Fibroblast of lung (primary cell): ENCODE measurements around the gene SALL3. TPM values are rescaled to one million over a fixed set of nuclear protein-coding genes. Genes with fewer than 3 reads are reported as not detected.

Experiments
- DNase-seq, 2 donors: peaks; one replicate each; pipeline versions ENCODE4 v3.0.0 to v3.0.0-alpha.2; 2010; ENCODE audit warnings: low read depth in 2 of 2
- H2AFZ ChIP-seq: 2 replicates; pipeline ENCODE4 v1.5.1; 2012; ENCODE audit warnings: low read length, control low read depth, inconsistent platforms
- H3K27ac ChIP-seq: 2 replicates; pipeline ENCODE4 v1.5.1; 2011; ENCODE audit warnings: low read length, control low read depth; ENCODE audit not compliant: insufficient read depth
- H3K27me3 ChIP-seq: 2 replicates; pipeline ENCODE4 v1.5.1; 2011; ENCODE audit warnings: mild to moderate bottlenecking, low read length; ENCODE audit not compliant: control insufficient read depth, insufficient read depth
- H3K36me3 ChIP-seq: 2 replicates; pipeline ENCODE4 v1.5.1; 2011; ENCODE audit warnings: low read length; ENCODE audit not compliant: control insufficient read depth, insufficient read depth
- H3K4me1 ChIP-seq: 2 replicates; pipeline ENCODE4 v1.5.1; 2011; ENCODE audit warnings: low read length; ENCODE audit not compliant: control insufficient read depth, insufficient read depth; ENCODE audit errors: extremely low read depth
- H3K4me2 ChIP-seq: 2 replicates; pipeline ENCODE4 v1.5.1; 2011; ENCODE audit warnings: low read length, control low read depth; ENCODE audit not compliant: insufficient read depth; ENCODE audit errors: extremely low read depth
- H3K4me3 ChIP-seq, 4 experiments: fragments of 200-600 bp in 1 of 4; sonication (generic) in 1 of 4; replicated peaks in 1 of 4; 2 replicates each; pipeline ENCODE4 v1.5.1; 2011 to 2016; ENCODE audit warnings: low read length in 4 of 4, low read depth in 3 of 4, mild to moderate bottlenecking in 3 of 4, control low read depth in 2 of 4, inconsistent platforms in 1 of 4, mixed read lengths in 1 of 4; ENCODE audit not compliant: insufficient read depth in 1 of 4; ENCODE audit errors: control extremely low read depth in 1 of 4
- H3K79me2 ChIP-seq: 2 replicates; pipeline ENCODE4 v1.5.1; 2012; ENCODE audit warnings: mild to moderate bottlenecking, low read length, inconsistent platforms; ENCODE audit not compliant: control insufficient read depth, insufficient read depth
- H3K9ac ChIP-seq: 2 replicates; pipeline ENCODE4 v1.5.1; 2011; ENCODE audit warnings: mild to moderate bottlenecking, low read length, control low read depth; ENCODE audit not compliant: insufficient read depth
- H3K9me3 ChIP-seq: 2 replicates; pipeline ENCODE4 v1.5.1; 2012; ENCODE audit warnings: low read depth, low read length; ENCODE audit not compliant: control insufficient read depth, insufficient read depth
- H4K20me1 ChIP-seq: 2 replicates; pipeline ENCODE4 v1.5.1; 2011; ENCODE audit warnings: low read length; ENCODE audit not compliant: control insufficient read depth, insufficient read depth; ENCODE audit errors: extremely low read depth
- EZH2 ChIP-seq: IDR thresholded peaks from 2 replicates; pipeline ENCODE4 v1.5.1; 2012; ENCODE audit warnings: low read length, control low read depth, mild to moderate bottlenecking; ENCODE audit errors: missing control alignments
- polyA plus RNA-seq, 2 donors: library from polyadenylated mRNA; depleted of rRNA in 1 of 2; stranded (reverse) in 1 of 2; unstranded in 1 of 2; fragments of >200 nt; gene quantifications; 2 replicates each; pipeline ENCODE4 v1.2.1, GENCODE V29; 2011 to 2012; ENCODE audit warnings: missing spikeins in 1 of 2
- total RNA-seq: library from RNA; depleted of rRNA; stranded (reverse); fragments of >200 nt; gene quantifications from 2 replicates; pipeline ENCODE4 v1.2.1, GENCODE V29; 2014
- TF ChIP-seq, protein P1 (sequence below), 2 donors: IDR thresholded peaks in 1 of 2; conservative IDR thresholded peaks in 1 of 2; 1 replicate in 1 of 2; 2 replicates in 1 of 2; pipeline ENCODE4 v1.5.1; 2011 to 2012; ENCODE audit warnings: low read length in 2 of 2, control low read depth in 1 of 2, inconsistent platforms in 1 of 2, low read depth in 1 of 2, mild to moderate bottlenecking in 1 of 2

The SALL3 gene
- total and polyA plus RNA-seq, 2 donors (not counting 1 experiment from before 2014, with no cell fraction given) = not detected

DNA sequence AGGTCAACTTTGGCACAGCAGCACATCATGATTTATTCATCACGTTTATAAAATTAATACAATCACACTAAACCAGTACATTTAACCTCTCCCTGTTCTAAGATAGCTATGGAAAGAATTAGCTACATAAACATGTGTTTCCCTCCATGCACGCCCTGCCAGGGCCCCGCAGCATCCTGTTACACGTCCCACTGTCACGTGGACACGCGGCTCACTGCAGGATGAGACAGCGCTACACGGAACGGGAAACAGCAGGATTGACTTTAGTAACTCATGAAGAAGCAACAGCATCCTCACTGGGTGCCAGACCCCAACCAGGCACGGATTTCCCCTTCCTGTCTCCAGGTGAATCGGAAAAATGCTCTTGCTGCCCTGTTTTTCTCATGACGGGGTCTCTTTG is 30.9 kb upstream of the SALL3 start:
- H3K9ac ChIP-seq = no peak overlapping the region
- H3K9me3 ChIP-seq = no peaks in the 10 kb centered on the region
- H3K4me1 ChIP-seq = no peaks in the 10 kb centered on the region
- no peak overlapping the region for H3K27ac ChIP-seq
- DNase-seq = no peak
- no peak overlapping the region for H2AFZ ChIP-seq
- no peaks in the 10 kb centered on the region for H4K20me1 ChIP-seq
- no peak overlapping the region for H3K4me2 ChIP-seq
- H3K27me3 ChIP-seq = no peaks in the 10 kb centered on the region
- TF ChIP-seq EZH2 = no peak
- TF ChIP-seq, protein P1, sequence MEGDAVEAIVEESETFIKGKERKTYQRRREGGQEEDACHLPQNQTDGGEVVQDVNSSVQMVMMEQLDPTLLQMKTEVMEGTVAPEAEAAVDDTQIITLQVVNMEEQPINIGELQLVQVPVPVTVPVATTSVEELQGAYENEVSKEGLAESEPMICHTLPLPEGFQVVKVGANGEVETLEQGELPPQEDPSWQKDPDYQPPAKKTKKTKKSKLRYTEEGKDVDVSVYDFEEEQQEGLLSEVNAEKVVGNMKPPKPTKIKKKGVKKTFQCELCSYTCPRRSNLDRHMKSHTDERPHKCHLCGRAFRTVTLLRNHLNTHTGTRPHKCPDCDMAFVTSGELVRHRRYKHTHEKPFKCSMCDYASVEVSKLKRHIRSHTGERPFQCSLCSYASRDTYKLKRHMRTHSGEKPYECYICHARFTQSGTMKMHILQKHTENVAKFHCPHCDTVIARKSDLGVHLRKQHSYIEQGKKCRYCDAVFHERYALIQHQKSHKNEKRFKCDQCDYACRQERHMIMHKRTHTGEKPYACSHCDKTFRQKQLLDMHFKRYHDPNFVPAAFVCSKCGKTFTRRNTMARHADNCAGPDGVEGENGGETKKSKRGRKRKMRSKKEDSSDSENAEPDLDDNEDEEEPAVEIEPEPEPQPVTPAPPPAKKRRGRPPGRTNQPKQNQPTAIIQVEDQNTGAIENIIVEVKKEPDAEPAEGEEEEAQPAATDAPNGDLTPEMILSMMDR (conservative IDR thresholded peaks at IDR 0.05 in 1 of 2, IDR thresholded peaks at IDR 0.05 in 1 of 2; ENCODE audit: low read depth in 1 of 2, low read length in 2 of 2) = no peak
- H3K79me2 ChIP-seq = no peaks in the 10 kb centered on the region
- no peak overlapping the region for H3K4me3 ChIP-seq
- no peaks in the 10 kb centered on the region for H3K36me3 ChIP-seq

DNA sequence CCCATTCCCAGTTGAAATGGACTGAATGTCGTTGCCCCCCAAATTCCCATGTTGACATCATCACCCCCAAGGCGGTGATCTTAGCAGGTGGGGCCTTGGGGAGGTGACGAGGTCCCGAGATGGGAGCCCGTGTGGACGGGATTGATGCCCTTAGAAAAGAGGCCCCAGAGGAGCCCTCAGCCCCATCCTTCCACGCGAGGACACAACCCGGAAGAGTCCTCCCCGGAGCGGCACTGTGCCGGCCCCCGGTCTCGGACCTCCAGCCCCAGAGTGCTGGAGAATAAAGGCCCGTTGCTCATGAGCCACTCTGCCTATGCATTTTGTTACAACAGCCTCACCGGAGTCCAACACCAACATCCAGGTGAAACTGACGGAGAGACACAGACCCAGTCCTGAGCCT is 30.4 kb upstream of the SALL3 start:
- H3K4me3 ChIP-seq = no peak overlapping the region
- H3K79me2 ChIP-seq = no peaks in the 10 kb centered on the region
- TF ChIP-seq, protein P1 (conservative IDR thresholded peaks at IDR 0.05 in 1 of 2, IDR thresholded peaks at IDR 0.05 in 1 of 2; ENCODE audit: low read depth in 1 of 2, low read length in 2 of 2) = no peak
- no peak for TF ChIP-seq EZH2
- H2AFZ ChIP-seq = no peak overlapping the region
- no peaks in the 10 kb centered on the region for H3K27me3 ChIP-seq
- H3K9ac ChIP-seq = no peak overlapping the region
- DNase-seq = no peak
- no peaks in the 10 kb centered on the region for H3K36me3 ChIP-seq
- H3K4me2 ChIP-seq = no peak overlapping the region
- H3K4me1 ChIP-seq = no peaks in the 10 kb centered on the region
- H3K9me3 ChIP-seq = no peaks in the 10 kb centered on the region
- H3K27ac ChIP-seq = no peak overlapping the region
- no peaks in the 10 kb centered on the region for H4K20me1 ChIP-seq

DNA sequence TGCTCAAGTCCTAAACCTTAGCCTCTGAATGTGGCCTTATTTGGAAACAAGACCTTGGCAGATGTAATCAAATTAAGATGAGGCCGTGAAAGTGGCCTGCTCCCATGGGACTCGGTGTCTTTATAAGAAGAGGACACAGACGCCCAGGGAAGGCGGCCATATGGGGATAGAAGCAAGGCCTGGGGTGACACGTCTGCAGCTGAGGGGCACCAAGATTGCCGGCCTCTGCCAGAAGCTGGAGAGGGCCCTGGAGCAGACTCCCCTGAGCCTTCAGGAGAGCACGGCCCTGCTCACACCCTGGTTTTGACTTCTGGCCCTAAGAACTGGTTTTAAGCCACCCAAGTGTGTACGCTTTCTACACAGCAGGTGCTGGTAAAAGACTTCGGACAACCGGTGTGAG is 29.2 kb upstream of the SALL3 start:
- no peaks in the 10 kb centered on the region for H3K9me3 ChIP-seq
- TF ChIP-seq, protein P1 (conservative IDR thresholded peaks at IDR 0.05 in 1 of 2, IDR thresholded peaks at IDR 0.05 in 1 of 2; ENCODE audit: low read depth in 1 of 2, low read length in 2 of 2) = no peak
- TF ChIP-seq EZH2 = no peak
- no peak overlapping the region for H3K9ac ChIP-seq
- no peaks in the 10 kb centered on the region for H3K4me1 ChIP-seq
- H3K4me2 ChIP-seq = no peak overlapping the region
- no peaks in the 10 kb centered on the region for H3K36me3 ChIP-seq
- H3K4me3 ChIP-seq = no peak overlapping the region
- H2AFZ ChIP-seq = no peak overlapping the region
- H3K79me2 ChIP-seq = no peaks in the 10 kb centered on the region
- H3K27ac ChIP-seq = no peak overlapping the region
- H3K27me3 ChIP-seq = no peaks in the 10 kb centered on the region
- H4K20me1 ChIP-seq = no peaks in the 10 kb centered on the region
- no peak for DNase-seq
